Measurements from ENCODE around the gene SDF2. TPM values are rescaled to one million over a fixed set of nuclear protein-coding genes. Genes with fewer than 3 reads are reported as not detected.

SDF2 gene
- total and polyA plus RNA-seq, 9 of the 15 experiments (the other 6 are each of a cell fraction or from before 2014, with no cell fraction given): 41.2 to 132 (median 65.6) TPM

GRCh38 chr17:28612936-28613872, 48.5 kb downstream of the SDF2 start (continued):
- TF ChIP-seq GTF2F1 (IDR thresholded peaks at IDR 0.05; ENCODE audit: low read depth, low read length): no peak
- TF ChIP-seq REST (IDR thresholded peaks at IDR 0.05; ENCODE audit: borderline replicate concordance): peak; percentile 59
- TF ChIP-seq REST (CRISPR knock-in tag; IDR thresholded peaks at IDR 0.05; ENCODE audit: low read depth): no peak
- no peak for TF ChIP-seq ZNF212 (CRISPR knock-in tag; IDR thresholded peaks at IDR 0.05)
- no peak for TF ChIP-seq ZBTB2 (IDR thresholded peaks at IDR 0.05)
- TF ChIP-seq TCF7 (IDR thresholded peaks at IDR 0.05; ENCODE audit: borderline replicate concordance): no peak
- no peak for TF ChIP-seq ZSCAN29 (IDR thresholded peaks at IDR 0.05)
- TF ChIP-seq SMAD4 (CRISPR knock-in tag; conservative IDR thresholded peaks at IDR 0.05): 0 out of 2 replicates have a peak, but pooled peaks have one; percentile 12
- no peak for TF ChIP-seq SRSF3 (IDR thresholded peaks at IDR 0.05; ENCODE audit: insufficient read depth, low read length)
- 0 out of 2 replicates have a peak, but pooled peaks have one; percentile 11 for TF ChIP-seq SUPT5H (IDR thresholded peaks at IDR 0.05)
- TF ChIP-seq STAG1 (CRISPR knock-in tag; IDR thresholded peaks at IDR 0.05; ENCODE audit: borderline replicate concordance): peak; percentile 52; the same call in 1 of the 2 replicates
- peak; percentile 76 to 87 (median 84) for TF ChIP-seq CTCF (IDR thresholded peaks at IDR 0.05 in 2 of 3, conservative IDR thresholded peaks at IDR 0.05 in 1 of 3; ENCODE audit: insufficient read depth in 2 of 3, low read depth in 1 of 3, low read length in 3 of 3)
- TF ChIP-seq CTBP1 (IDR thresholded peaks at IDR 0.05; ENCODE audit: borderline replicate concordance): no peak
- TF ChIP-seq KHSRP (IDR thresholded peaks at IDR 0.05): no peak
- no peak for TF ChIP-seq MCM2 (IDR thresholded peaks at IDR 0.05; ENCODE audit: low read depth)
- 0 out of 2 replicates have a peak, but pooled peaks have one; percentile 36 for TF ChIP-seq ZBTB26 (CRISPR knock-in tag; IDR thresholded peaks at IDR 0.05)
